Kidney (tissue), 14 donors: Measurements from ENCODE around the gene TRAPPC6A. TPM values are rescaled to one million over a fixed set of nuclear protein-coding genes. Genes with fewer than 3 reads are reported as not detected.

Experiments
- DNase-seq, 5 donors: peaks; one replicate each; pipeline ENCODE4 v3.0.0-alpha.2; 2013 to 2020
- FAIRE-seq: peaks from 2 replicates; lab custom pipeline; 2012; peaks lifted over from hg19 to GRCh38; lab: Jason Lieb, UNC
- H3K27ac ChIP-seq, 2 donors: one replicate each; pipeline ENCODE4 v1.7.0; 2013; ENCODE audit warnings: low read depth in 2 of 2, low read length in 2 of 2, inconsistent platforms in 1 of 2
- H3K27me3 ChIP-seq: one replicate; pipeline ENCODE4 v1.7.1; 2013; ENCODE audit warnings: low read length, inconsistent platforms; ENCODE audit not compliant: control insufficient read depth, insufficient read depth
- H3K36me3 ChIP-seq, 3 donors: one replicate each; pipeline versions ENCODE4 v1.7.0 to v1.7.1; 2013; ENCODE audit warnings: low read length in 3 of 3, control low read depth in 1 of 3, inconsistent platforms in 1 of 3; ENCODE audit not compliant: insufficient read depth in 3 of 3, control insufficient read depth in 2 of 3
- H3K4me1 ChIP-seq, 3 donors: one replicate each; pipeline versions ENCODE4 v1.7.0 to v1.7.1; 2013; ENCODE audit warnings: low read length in 3 of 3, inconsistent platforms in 1 of 3, low read depth in 1 of 3; ENCODE audit not compliant: control insufficient read depth in 2 of 3, insufficient read depth in 2 of 3
- H3K4me3 ChIP-seq, 3 donors: one replicate each; pipeline versions ENCODE4 v1.7.0 to v1.8.1; 2013; ENCODE audit warnings: low read length in 3 of 3, control low read depth in 1 of 3, inconsistent platforms in 1 of 3
- H3K9ac ChIP-seq, 3 donors: one replicate each; pipeline versions ENCODE4 v1.7.0 to v1.7.1; 2013; ENCODE audit warnings: low read length in 3 of 3, control low read depth in 1 of 3, inconsistent platforms in 1 of 3
- H3K9me3 ChIP-seq, 3 donors: one replicate each; pipeline versions ENCODE4 v1.7.0 to v1.7.1; 2013; ENCODE audit warnings: low read length in 3 of 3, control low read depth in 1 of 3, inconsistent platforms in 1 of 3; ENCODE audit not compliant: control insufficient read depth in 2 of 3, insufficient read depth in 1 of 3
- intact Hi-C: fragments of 100-400 bp; cut with DNase I; formaldehyde crosslinking; loops from one replicate; pipeline ENCODE4 v1.11.1; 2022
- polyA plus RNA-seq: library from polyadenylated mRNA; stranded (reverse); fragments of 350-450 nt; fragmentation: Illumina TruSeq; extraction: RNeasy Lipid Tissue Mini Kit (QIAGEN cat#74804); gene quantifications from one replicate; pipeline ENCODE4 v1.2.3, GENCODE V29; 2014; ENCODE audit warnings: low read depth, low replicate concordance; ENCODE audit not compliant: insufficient read depth
- total RNA-seq: library from RNA; stranded (reverse); fragmentation: NEBNext Ultra II Directional; extraction: Animal tissue kit (Norgen Biotek cat#: 25700); gene quantifications from one replicate; pipeline ENCODE4 v1.2.1, GENCODE V29; 2021
- TF ChIP-seq, protein P1 (sequence below): IDR thresholded peaks from 3 replicates; pipeline ENCODE4 v1.5.1; 2012; ENCODE audit warnings: mild to moderate bottlenecking, moderate library complexity, borderline replicate concordance; ENCODE audit not compliant: insufficient read depth; ENCODE audit errors: extremely low read depth
- donor health status: control.
- donor health status: control.
- donor health status: control.
- donor health status: control.
- donor health status: control.
- donor health status: DM: yes; HTN: yes; CAD: no.
- donor health status: Normal renal cell carcinoma (clear cell type).

TRAPPC6A gene
- total and polyA plus RNA-seq, 2 donors from 2014 or later, result 37.2 to 123 TPM

DNA sequence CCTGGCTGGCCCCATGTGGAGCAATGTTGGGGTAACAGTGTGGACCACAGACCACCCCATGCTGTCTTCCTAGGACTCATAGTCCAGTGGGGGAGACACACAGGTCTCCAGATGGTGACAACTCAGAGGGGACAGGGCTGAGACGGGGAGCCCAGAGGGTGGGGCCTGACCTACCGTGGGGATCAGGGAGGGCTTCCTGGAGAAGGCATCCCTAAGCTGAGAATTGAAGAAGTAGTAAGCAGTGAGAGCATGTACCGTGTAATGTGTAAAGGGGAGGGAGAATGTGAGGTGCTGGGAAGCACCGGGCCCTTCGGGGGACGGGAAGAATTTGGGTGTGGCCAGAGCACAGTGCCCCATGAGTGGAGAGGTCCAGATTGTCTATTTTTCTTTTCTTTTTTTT is 54.0 kb downstream of the TRAPPC6A start:
- no peak for DNase-seq
- Histone ChIP-seq H3K36me3 (no peaks in the 10 kb centered on the region), H3K9me3 (no peaks in the 10 kb centered on the region), H3K4me1 (peaks cover 0 to 15% (median 7%) of the 10 kb centered on the region in 3 donors), H3K9ac (no peak overlapping the region), H3K27me3 (no peaks in the 10 kb centered on the region), H3K4me3 (no peak overlapping the region), H3K27ac (no peak overlapping the region)
- no peak for FAIRE-seq
- TF ChIP-seq, protein P1, sequence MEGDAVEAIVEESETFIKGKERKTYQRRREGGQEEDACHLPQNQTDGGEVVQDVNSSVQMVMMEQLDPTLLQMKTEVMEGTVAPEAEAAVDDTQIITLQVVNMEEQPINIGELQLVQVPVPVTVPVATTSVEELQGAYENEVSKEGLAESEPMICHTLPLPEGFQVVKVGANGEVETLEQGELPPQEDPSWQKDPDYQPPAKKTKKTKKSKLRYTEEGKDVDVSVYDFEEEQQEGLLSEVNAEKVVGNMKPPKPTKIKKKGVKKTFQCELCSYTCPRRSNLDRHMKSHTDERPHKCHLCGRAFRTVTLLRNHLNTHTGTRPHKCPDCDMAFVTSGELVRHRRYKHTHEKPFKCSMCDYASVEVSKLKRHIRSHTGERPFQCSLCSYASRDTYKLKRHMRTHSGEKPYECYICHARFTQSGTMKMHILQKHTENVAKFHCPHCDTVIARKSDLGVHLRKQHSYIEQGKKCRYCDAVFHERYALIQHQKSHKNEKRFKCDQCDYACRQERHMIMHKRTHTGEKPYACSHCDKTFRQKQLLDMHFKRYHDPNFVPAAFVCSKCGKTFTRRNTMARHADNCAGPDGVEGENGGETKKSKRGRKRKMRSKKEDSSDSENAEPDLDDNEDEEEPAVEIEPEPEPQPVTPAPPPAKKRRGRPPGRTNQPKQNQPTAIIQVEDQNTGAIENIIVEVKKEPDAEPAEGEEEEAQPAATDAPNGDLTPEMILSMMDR, result no peak
- intact Hi-C loops, result no loop called here

DNA sequence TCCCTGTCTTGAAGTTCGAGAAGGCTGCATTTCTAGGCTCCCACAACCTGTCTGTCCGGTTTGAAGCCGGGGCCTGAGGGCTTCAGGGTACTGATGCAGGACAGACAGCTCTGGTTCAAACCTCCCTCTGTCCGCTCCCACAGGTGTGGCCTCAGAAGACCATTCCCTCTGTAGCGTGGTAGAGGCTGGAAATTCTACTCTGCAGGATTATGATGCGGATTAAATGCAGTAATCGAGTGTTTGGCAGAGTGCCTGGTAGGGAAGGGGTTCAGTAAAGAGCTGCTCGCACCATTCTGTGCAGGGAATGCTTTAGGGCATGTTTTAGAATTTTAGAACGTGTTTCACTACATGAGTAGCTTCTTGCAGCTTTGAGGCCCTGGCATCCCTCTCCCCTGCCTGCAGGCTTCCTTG is 54.6 kb downstream of the TRAPPC6A start:
- Histone ChIP-seq H3K9ac (no peak overlapping the region), H3K4me1 (peaks cover 0 to 15% (median 7%) of the 10 kb centered on the region in 3 donors), H3K4me3 (no peak overlapping the region), H3K27ac (no peak overlapping the region), H3K36me3 (no peaks in the 10 kb centered on the region), H3K27me3 (no peaks in the 10 kb centered on the region), H3K9me3 (no peaks in the 10 kb centered on the region)
- FAIRE-seq (no peak), DNase-seq (peak in 3 of 5 donors; percentile 66 to 69 (median 69))
- TF ChIP-seq, protein P1, result no peak
- intact Hi-C loops, result no loop called here

DNA sequence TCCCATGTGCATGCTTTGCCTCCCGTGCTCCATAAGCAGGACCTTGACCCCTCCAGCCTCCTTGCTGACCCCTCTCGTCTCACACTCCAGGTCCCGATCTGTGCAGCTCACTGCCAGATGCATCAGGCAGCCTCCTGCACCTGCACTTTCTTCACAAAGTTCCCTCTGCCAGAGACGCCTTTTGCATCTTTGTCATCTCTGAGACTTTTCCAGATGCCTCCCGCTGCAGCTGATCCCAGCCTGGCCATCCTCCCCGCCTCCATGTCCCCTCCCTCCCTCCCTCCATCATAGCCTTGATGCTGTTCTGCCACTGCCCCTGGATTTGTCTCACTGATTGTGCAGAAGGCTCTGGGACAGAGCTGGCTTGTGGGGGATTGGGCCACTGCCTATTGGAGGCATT is 55.2 kb downstream of the TRAPPC6A start:
- DNase-seq (no peak), FAIRE-seq (no peak)
- H3K27me3 ChIP-seq, result no peaks in the 10 kb centered on the region
- no peaks in the 10 kb centered on the region for H3K36me3 ChIP-seq
- no peak overlapping the region for H3K27ac ChIP-seq
- intact Hi-C loops, result no loop called here
- TF ChIP-seq, protein P1, result no peak
- peaks cover 0 to 15% (median 7%) of the 10 kb centered on the region in 3 donors for H3K4me1 ChIP-seq
- no peak overlapping the region for H3K4me3 ChIP-seq
- no peak overlapping the region for H3K9ac ChIP-seq
- H3K9me3 ChIP-seq, result no peaks in the 10 kb centered on the region

DNA sequence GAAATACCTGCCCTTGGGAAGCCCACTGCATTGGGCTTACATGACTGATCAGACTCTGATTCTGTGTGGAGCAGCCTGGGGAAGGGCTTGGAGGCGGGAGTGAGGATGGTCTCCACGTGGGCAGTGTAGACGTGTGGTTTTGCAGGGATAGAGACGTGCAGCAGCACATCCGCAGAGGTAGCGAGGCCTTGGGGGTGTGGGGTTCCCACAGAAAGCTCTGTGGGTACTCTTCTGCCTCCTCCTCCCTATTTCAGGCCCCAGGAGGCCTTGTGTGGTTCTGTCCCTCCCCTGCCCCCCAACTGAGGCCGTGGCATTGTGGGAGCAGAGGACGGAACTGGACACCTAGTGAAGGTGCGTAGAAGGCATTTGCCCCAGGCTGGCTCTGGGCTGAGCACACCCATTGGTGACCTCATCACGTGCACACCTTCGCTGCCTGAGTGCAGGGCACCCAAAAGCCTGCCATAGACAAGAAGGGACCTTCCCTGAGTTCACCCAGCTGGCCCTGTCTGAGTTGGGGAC is 56.2 kb downstream of the TRAPPC6A start:
- no peak overlapping the region for H3K4me3 ChIP-seq
- H3K9me3 ChIP-seq, result no peaks in the 10 kb centered on the region
- no peaks in the 10 kb centered on the region for H3K36me3 ChIP-seq
- intact Hi-C loops, result no loop called here
- FAIRE-seq, result no peak
- no peak overlapping the region for H3K27ac ChIP-seq
- H3K27me3 ChIP-seq, result no peaks in the 10 kb centered on the region
- TF ChIP-seq, protein P1, result no peak
- no peak overlapping the region for H3K9ac ChIP-seq
- DNase-seq, result no peak
- peaks cover 0 to 17% (median 7%) of the 10 kb centered on the region in 3 donors for H3K4me1 ChIP-seq
